ENCODE results near the gene NPLOC4. TPM values are rescaled to one million over a fixed set of nuclear protein-coding genes. Genes with fewer than 3 reads are reported as not detected.

Gene NPLOC4
- total and polyA plus RNA-seq, 2 donors (not counting 1 experiment from before 2014, with no cell fraction given): 70.2 to 101 TPM

- peak overlapping the region; percentile 89 to 97 for H3K27ac ChIP-seq (ENCODE audit: low read length in 2 of 2)
- peak; percentile 86 for DNase-seq
- H3K27me3 Mint-ChIP-seq: no peaks in the 10 kb centered on the region
- H3K9me3 ChIP-seq (ENCODE audit: control extremely low read depth in 1 of 3, control insufficient read depth in 2 of 3, insufficient read depth in 1 of 3, low read length in 2 of 3): no peaks in the 10 kb centered on the region
- ATAC-seq (ENCODE audit: low read depth): peak; percentile 13
- TF ChIP-seq CTCF (IDR thresholded peaks at IDR 0.05): no peak
- no peak for TF ChIP-seq EZH2 (IDR thresholded peaks at IDR 0.05; ENCODE audit: borderline replicate concordance, insufficient read depth, low read depth, low read length, poor library complexity, severe bottlenecking)
- ChIA-PET POLR2A (interaction anchor here (1.0 to 4.8 kb wide), 6 partner anchors 30 to 118 kb away, joined by 3 to 33 read pairs (median 8); partner anchors contain the start of genes BAHCC1 and FAAP100), CTCF (interaction anchor here (0.7 to 2.1 kb wide), 6 partner anchors 10 to 116 kb away, joined by 3 to 7 read pairs (median 3); partner anchors contain the start of gene FAAP100)
- peak overlapping the region; percentile 40 to 94 (median 73) for H3K4me3 ChIP-seq (ENCODE audit: control extremely low read depth in 1 of 5, extremely low read depth in 1 of 5, insufficient read depth in 1 of 5, low read depth in 2 of 5, low read length in 4 of 5)
- H3K4me3 Mint-ChIP-seq: peak overlapping the region; percentile 84
- peaks cover 52 to 75% of the 10 kb centered on the region in 2 donors for H3K4me1 ChIP-seq (ENCODE audit: control insufficient read depth in 2 of 2, insufficient read depth in 2 of 2, low read length in 2 of 2)
- 1% methylated on average over 17 of the region's 23 CpGs for WGBS (ENCODE audit: insufficient coverage)
- H3K4me1 Mint-ChIP-seq: peaks cover 72% of the 10 kb centered on the region
- H3K27ac Mint-ChIP-seq: peak overlapping the region; percentile 96
- H3K4me2 ChIP-seq (replicated peaks; ENCODE audit: low read depth, low read length, poor library complexity, severe bottlenecking): peak overlapping the region; percentile 99
- peak overlapping the region; percentile 87 for H3K9ac ChIP-seq (ENCODE audit: low read length)
- H2AFZ ChIP-seq (ENCODE audit: insufficient read depth, low read depth, low read length, poor library complexity, severe bottlenecking): peak overlapping the region; percentile 74
- intact Hi-C loops (cut with micrococcal nuclease): loop anchor here (1.0 to 10.0 kb wide), 5 partner anchors 39 to 1716 kb away; partner anchors contain the start of genes CBX8, FAAP100, SLC25A10 and SLC38A10
- no peaks in the 10 kb centered on the region for H3K9me3 Mint-ChIP-seq (ENCODE audit: insufficient read depth)
- no peaks in the 10 kb centered on the region for H3K27me3 ChIP-seq (replicated peaks in 1 of 4; ENCODE audit: control extremely low read depth in 1 of 4, control insufficient read depth in 3 of 4, insufficient read depth in 4 of 4, low read length in 3 of 4)
- peaks cover 0 to 42% of the 10 kb centered on the region in 2 experiments for H3K36me3 ChIP-seq (replicated peaks in 1 of 2; ENCODE audit: control extremely low read depth in 1 of 2, control insufficient read depth in 1 of 2, extremely low read depth in 1 of 2, insufficient read depth in 2 of 2, low read length in 1 of 2)
- peaks cover 71% of the 10 kb centered on the region for H3K79me2 ChIP-seq (ENCODE audit: control insufficient read depth, insufficient read depth, low read length)
- H4K20me1 ChIP-seq (ENCODE audit: control insufficient read depth, insufficient read depth, low read length, poor library complexity, severe bottlenecking): peaks cover 43% of the 10 kb centered on the region
These were observed 123.5 kb downstream of the NPLOC4 start for GRCh38 chr17:81513372-81513752.
